K562 (cell line): ENCODE results near the gene CXCL6. TPM values are rescaled to one million over a fixed set of nuclear protein-coding genes. Genes with fewer than 3 reads are reported as not detected.

ENCODE experiments used
- CBX1 ChIP-seq: sonication (generic); IDR thresholded peaks from 2 replicates; pipeline ENCODE4 v1.6.1; 2016; ENCODE audit warnings: antibody characterized with exemption, low read depth, mild to moderate bottlenecking
- GATA2 ChIP-seq: sonication (generic); formaldehyde crosslinking; IDR thresholded peaks from 2 replicates; pipeline ENCODE4 v1.4.0; 2020; ENCODE audit warnings: mild to moderate bottlenecking, missing genetic modification reagents
- HDGF ChIP-seq: fragments of 450-650 bp; IDR thresholded peaks from 2 replicates; pipeline ENCODE4 v1.6.1; 2016
- NELFE ChIP-seq: IDR thresholded peaks from 2 replicates; pipeline ENCODE4 v1.6.1; 2011; ENCODE audit warnings: mild to moderate bottlenecking; ENCODE audit not compliant: insufficient read depth, insufficient read length
- POLR2B ChIP-seq: fragments of 450-650 bp; IDR thresholded peaks from 2 replicates; pipeline ENCODE4 v1.6.1; 2018; ENCODE audit warnings: low read depth; ENCODE audit not compliant: partially characterized antibody
- ZFP1 ChIP-seq: fragments of 450-650 bp; formaldehyde crosslinking; IDR thresholded peaks from 2 replicates; pipeline ENCODE4 v1.4.0; 2020; ENCODE audit warnings: mild to moderate bottlenecking, mixed read lengths
- ZNF282 ChIP-seq: sonication (generic); formaldehyde crosslinking; IDR thresholded peaks from 2 replicates; pipeline ENCODE4 v1.8.1; 2023; ENCODE audit warnings: missing genetic modification reagents
- polyA plus RNA-seq, 8 experiments: library from polyadenylated mRNA; depleted of rRNA in 4 of 8; stranded (reverse) in 5 of 8; unstranded in 3 of 8; fragments of >200 nt; fragmentation: Nextera tagmentation in 2 of 8; fragmentation: Illumina TruSeq in 1 of 8; extraction: Ambion mirVana in 2 of 8; extraction: Trizol in 1 of 8; gene quantifications; 2 replicates each; pipeline versions ENCODE4 v1.2.1 to v1.2.3, GENCODE V29; 2011 to 2014; ENCODE audit warnings: inconsistent platforms in 1 of 8, missing spikeins in 1 of 8
- total RNA-seq, 7 experiments: library from RNA; depleted of rRNA in 6 of 7; stranded (reverse); fragments of >200 nt in 6 of 7; fragmentation: Illumina TruSeq in 2 of 7; extraction: Trizol in 2 of 7; gene quantifications; 2 replicates each; pipeline versions ENCODE4 v1.2.1 to v1.2.3, GENCODE V29; 2011 to 2021; ENCODE audit warnings: low replicate concordance in 1 of 7
- TF ChIP-seq, protein P1 (sequence below): fragments of 250-450 bp; sonication (Bioruptor Pico); IDR thresholded peaks from 2 replicates; pipeline ENCODE4 v1.9.0; 2021; ENCODE audit warnings: mild to moderate bottlenecking, inconsistent platforms
- TF ChIP-seq, protein P2 (sequence below): fragments of 250-450 bp; sonication (Bioruptor Pico); IDR thresholded peaks from 2 replicates; pipeline ENCODE4 v1.4.0; 2020
- TF ChIP-seq, protein P3 (sequence below): fragments of 200-800 bp; sonication (Bioruptor generic); IDR thresholded peaks from 2 replicates; pipeline ENCODE4 v1.6.1; 2017; ENCODE audit warnings: missing genetic modification characterization, missing compliant biosample characterization
- TF ChIP-seq, protein P4 (sequence below), 2 experiments: fragments of 450-650 bp; IDR thresholded peaks; 2 replicates each; pipeline ENCODE4 v1.6.1; 2016
- TF ChIP-seq, protein P5 (sequence below): fragments of 450-650 bp; IDR thresholded peaks from 2 replicates; pipeline ENCODE4 v1.6.1; 2014; ENCODE audit warnings: low read depth, mild to moderate bottlenecking, moderate library complexity, borderline replicate concordance
- TF ChIP-seq, protein P6 (sequence below): IDR thresholded peaks from 3 replicates; pipeline ENCODE4 v1.6.1; 2011; ENCODE audit warnings: borderline replicate concordance, mild to moderate bottlenecking; ENCODE audit not compliant: insufficient read length, insufficient read depth
- TF ChIP-seq, protein P7 (sequence below): IDR thresholded peaks from 2 replicates; pipeline ENCODE4 v1.6.1; 2011; ENCODE audit warnings: borderline replicate concordance, low read depth, mild to moderate bottlenecking, moderate library complexity, low read length; ENCODE audit not compliant: insufficient read depth, poor library complexity, severe bottlenecking

Gene CXCL6
- total and polyA plus RNA-seq, 9 of the 15 experiments (the other 6 are each of a cell fraction or from before 2014, with no cell fraction given): not detected

DNA sequence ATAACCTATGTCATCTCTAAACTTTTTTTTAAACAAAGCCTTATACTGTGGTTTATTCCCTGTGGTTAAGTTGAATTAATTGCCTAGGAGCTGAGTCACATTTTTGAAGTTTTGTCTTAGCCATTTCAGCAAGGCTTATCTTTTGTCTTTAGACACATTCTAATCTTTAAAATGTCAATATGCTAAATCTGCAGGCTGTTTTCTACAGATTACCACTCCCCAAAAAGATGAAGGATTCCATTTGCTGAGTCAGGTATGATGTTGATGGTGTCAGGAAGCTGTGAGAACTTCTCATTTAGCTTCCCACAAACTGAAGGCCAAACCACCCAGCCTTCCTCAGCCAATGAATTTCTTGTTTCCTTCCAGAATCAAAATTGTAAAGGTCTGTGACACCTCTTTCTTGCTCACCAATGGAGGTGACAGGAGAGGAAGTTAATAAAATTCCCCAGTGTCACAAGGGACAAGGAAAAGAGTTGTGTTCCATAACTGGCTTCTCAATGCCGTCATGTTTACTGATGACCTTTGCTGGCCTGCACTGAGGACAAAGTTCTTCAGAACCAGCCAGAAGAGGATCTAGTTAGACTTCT is 3.7 kb upstream of the CXCL6 start (continued):
- TF ChIP-seq, protein P1, sequence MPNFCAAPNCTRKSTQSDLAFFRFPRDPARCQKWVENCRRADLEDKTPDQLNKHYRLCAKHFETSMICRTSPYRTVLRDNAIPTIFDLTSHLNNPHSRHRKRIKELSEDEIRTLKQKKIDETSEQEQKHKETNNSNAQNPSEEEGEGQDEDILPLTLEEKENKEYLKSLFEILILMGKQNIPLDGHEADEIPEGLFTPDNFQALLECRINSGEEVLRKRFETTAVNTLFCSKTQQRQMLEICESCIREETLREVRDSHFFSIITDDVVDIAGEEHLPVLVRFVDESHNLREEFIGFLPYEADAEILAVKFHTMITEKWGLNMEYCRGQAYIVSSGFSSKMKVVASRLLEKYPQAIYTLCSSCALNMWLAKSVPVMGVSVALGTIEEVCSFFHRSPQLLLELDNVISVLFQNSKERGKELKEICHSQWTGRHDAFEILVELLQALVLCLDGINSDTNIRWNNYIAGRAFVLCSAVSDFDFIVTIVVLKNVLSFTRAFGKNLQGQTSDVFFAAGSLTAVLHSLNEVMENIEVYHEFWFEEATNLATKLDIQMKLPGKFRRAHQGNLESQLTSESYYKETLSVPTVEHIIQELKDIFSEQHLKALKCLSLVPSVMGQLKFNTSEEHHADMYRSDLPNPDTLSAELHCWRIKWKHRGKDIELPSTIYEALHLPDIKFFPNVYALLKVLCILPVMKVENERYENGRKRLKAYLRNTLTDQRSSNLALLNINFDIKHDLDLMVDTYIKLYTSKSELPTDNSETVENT (CRISPR knock-in tag): no peak
- TF ChIP-seq, protein P2, sequence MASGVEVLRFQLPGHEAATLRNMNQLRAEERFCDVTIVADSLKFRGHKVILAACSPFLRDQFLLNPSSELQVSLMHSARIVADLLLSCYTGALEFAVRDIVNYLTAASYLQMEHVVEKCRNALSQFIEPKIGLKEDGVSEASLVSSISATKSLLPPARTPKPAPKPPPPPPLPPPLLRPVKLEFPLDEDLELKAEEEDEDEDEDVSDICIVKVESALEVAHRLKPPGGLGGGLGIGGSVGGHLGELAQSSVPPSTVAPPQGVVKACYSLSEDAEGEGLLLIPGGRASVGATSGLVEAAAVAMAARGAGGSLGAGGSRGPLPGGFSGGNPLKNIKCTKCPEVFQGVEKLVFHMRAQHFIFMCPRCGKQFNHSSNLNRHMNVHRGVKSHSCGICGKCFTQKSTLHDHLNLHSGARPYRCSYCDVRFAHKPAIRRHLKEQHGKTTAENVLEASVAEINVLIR (CRISPR knock-in tag): no peak
- TF ChIP-seq ZFP1 (CRISPR knock-in tag): no peak
- TF ChIP-seq, protein P3, sequence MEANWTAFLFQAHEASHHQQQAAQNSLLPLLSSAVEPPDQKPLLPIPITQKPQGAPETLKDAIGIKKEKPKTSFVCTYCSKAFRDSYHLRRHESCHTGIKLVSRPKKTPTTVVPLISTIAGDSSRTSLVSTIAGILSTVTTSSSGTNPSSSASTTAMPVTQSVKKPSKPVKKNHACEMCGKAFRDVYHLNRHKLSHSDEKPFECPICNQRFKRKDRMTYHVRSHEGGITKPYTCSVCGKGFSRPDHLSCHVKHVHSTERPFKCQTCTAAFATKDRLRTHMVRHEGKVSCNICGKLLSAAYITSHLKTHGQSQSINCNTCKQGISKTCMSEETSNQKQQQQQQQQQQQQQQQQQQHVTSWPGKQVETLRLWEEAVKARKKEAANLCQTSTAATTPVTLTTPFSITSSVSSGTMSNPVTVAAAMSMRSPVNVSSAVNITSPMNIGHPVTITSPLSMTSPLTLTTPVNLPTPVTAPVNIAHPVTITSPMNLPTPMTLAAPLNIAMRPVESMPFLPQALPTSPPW (CRISPR knock-in tag): peak; percentile 51
- peak; percentile 88 for TF ChIP-seq GATA2
- TF ChIP-seq CBX1: no peak
- no peak for TF ChIP-seq ZNF282
- TF ChIP-seq, protein P4, sequence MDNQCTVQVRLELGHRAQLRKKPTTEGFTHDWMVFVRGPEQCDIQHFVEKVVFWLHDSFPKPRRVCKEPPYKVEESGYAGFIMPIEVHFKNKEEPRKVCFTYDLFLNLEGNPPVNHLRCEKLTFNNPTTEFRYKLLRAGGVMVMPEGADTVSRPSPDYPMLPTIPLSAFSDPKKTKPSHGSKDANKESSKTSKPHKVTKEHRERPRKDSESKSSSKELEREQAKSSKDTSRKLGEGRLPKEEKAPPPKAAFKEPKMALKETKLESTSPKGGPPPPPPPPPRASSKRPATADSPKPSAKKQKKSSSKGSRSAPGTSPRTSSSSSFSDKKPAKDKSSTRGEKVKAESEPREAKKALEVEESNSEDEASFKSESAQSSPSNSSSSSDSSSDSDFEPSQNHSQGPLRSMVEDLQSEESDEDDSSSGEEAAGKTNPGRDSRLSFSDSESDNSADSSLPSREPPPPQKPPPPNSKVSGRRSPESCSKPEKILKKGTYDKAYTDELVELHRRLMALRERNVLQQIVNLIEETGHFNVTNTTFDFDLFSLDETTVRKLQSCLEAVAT (IDR thresholded peaks at IDR 0.05): peak in 1 of 2 experiments; percentile 48; a peak in 1 of 4 replicates
- TF ChIP-seq, protein P5, sequence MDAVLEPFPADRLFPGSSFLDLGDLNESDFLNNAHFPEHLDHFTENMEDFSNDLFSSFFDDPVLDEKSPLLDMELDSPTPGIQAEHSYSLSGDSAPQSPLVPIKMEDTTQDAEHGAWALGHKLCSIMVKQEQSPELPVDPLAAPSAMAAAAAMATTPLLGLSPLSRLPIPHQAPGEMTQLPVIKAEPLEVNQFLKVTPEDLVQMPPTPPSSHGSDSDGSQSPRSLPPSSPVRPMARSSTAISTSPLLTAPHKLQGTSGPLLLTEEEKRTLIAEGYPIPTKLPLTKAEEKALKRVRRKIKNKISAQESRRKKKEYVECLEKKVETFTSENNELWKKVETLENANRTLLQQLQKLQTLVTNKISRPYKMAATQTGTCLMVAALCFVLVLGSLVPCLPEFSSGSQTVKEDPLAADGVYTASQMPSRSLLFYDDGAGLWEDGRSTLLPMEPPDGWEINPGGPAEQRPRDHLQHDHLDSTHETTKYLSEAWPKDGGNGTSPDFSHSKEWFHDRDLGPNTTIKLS: no peak; the same call in 1 of the 2 replicates
- no peak for TF ChIP-seq HDGF
- no peak for TF ChIP-seq NELFE
- TF ChIP-seq POLR2B: no peak
- TF ChIP-seq, protein P6, sequence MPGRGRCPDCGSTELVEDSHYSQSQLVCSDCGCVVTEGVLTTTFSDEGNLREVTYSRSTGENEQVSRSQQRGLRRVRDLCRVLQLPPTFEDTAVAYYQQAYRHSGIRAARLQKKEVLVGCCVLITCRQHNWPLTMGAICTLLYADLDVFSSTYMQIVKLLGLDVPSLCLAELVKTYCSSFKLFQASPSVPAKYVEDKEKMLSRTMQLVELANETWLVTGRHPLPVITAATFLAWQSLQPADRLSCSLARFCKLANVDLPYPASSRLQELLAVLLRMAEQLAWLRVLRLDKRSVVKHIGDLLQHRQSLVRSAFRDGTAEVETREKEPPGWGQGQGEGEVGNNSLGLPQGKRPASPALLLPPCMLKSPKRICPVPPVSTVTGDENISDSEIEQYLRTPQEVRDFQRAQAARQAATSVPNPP: no peak
- TF ChIP-seq, protein P7, sequence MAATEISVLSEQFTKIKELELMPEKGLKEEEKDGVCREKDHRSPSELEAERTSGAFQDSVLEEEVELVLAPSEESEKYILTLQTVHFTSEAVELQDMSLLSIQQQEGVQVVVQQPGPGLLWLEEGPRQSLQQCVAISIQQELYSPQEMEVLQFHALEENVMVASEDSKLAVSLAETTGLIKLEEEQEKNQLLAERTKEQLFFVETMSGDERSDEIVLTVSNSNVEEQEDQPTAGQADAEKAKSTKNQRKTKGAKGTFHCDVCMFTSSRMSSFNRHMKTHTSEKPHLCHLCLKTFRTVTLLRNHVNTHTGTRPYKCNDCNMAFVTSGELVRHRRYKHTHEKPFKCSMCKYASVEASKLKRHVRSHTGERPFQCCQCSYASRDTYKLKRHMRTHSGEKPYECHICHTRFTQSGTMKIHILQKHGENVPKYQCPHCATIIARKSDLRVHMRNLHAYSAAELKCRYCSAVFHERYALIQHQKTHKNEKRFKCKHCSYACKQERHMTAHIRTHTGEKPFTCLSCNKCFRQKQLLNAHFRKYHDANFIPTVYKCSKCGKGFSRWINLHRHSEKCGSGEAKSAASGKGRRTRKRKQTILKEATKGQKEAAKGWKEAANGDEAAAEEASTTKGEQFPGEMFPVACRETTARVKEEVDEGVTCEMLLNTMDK: no peak
